Smooth muscle cell of the brain vasculature (primary cell): ENCODE data around the gene FBF1.
"Not testable (repeated sequence)": the region's sequence is repeated elsewhere in the genome, so short reads cannot be mapped to it uniquely, and the experiment has no call there.

Experiments
- DNase-seq: peaks from one replicate; pipeline ENCODE4 v3.0.0-alpha.2; 2012; ENCODE audit warnings: low read depth, low spot score

Gene FBF1, protein sequence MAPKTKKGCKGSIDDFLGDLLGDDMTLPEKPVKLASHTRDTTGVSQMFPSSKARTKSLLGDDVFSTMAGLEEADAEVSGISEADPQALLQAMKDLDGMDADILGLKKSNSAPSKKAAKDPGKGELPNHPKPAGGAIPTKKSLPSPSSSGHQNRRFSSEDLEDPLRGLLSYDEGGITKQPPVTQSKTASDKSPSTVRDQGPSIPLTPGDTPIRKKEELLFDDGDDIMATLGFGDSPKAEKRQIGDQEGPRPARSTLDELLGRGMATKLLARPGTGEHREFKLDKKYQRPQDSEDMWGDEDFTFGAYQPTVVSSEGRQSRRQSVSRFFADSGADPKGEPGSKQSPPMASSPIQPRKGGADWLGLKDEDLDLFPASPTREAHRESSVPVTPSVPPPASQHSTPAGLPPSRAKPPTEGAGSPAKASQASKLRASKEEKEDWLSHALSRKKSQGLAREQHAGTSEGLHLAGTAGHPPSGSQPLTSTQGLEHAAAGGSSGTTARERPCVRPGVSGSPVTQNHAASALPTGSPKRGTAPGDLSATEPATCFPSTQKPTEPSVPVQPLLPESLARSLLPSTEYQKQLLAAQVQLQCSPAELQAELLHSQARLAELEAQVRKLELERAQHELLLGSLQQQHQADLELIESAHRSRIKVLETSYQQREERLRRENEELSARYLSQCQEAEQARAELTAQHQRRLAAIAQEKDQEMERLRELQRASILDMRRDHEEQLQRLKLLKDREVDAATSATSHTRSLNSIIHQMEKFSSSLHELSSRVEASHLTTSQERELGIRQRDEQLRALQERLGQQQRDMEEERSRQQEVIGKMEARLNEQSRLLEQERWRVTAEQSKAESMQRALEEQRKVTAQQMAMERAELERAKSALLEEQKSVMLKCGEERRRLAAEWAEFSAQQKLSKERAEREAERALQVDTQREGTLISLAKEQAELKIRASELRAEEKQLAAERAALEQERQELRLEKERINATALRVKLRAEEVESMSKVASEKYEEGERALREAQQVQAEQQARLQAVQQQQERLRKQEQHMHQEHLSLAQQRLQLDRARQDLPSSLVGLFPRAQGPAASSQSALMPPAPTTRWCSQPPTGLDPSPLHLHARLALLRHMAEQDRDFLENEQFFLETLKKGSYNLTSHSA

DNA sequence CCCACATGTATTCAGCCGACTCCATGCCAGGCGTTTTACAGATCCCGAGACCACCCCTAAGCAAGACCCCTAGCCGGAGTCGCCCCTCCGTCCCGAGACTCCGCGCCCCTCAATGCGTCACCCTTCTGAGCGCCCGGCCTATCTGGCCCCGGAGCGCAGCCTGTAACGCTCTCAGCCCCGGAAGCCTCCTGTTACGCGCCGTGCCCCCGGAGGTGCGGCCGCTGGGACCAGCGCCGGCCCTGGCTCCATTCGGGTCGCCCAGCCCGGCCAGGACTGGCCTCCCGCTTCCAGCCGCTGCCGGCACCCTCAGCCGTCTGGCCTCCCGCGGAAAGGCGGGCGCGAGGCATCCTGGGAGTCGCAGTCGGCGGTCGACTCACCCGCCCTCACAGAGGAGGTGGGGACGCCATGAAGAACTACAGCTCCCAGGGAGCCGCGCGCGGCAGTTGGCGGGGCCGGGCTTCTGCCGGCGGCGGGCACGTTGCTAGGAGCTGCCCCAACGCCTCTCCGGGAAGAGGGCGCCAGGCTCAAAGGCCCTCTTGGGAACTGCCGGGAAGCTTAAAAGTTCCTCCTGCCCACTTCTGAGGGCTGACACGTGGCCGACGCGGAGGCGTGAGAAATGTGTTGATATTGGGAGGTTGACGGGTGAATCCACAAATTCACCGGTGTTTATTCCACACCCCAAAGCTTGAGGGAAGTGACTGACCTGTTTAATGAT lies at the start of gene FBF1:
TSS of gene FBF1 (minus strand) at position 316 of the 715 bp plus-strand sequence. CDS start 2,893 bp downstream, outside the sequence.
- DNase-seq: peak; percentile 85

DNA sequence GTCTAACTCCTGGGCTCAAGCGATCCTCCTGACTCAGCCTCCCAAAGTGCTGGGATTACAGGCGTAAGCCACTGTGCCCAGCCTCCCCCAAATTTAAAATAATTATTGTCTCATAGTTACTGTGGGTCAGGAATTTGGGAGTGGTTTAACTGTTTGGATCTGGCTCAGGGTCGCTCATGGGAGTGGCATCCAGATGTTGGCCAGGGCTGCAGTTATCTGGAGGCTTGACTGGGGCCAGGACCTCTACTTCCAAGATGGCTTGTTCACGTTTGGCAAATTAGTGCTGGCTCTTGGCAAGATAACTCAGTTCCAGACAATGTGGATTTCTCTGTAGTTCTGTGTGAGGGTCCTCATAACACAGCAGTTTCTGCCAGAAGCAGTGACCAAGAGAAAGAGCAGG lies 46.2 kb upstream of the FBF1 start:
- DNase-seq: no peak

DNA sequence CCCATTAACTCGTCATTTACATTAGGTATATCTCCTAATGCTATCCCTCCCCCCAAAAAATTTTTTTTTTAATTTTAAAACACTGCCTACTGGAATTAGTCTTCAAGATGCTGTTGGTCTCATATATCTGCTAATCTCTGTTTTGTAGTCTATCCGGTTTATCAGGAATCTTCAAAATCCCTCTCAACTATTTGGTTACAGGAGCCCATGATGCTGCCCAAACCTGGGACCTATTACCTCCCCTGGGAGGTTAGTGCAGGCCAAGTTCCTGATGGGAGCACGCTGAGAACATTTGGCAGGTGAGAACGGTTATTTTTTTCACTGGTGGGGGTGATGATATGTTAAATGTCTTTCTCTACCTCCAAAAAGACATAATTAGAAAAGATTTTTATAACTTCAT lies 45.1 kb upstream of the FBF1 start:
- no peak for DNase-seq

DNA sequence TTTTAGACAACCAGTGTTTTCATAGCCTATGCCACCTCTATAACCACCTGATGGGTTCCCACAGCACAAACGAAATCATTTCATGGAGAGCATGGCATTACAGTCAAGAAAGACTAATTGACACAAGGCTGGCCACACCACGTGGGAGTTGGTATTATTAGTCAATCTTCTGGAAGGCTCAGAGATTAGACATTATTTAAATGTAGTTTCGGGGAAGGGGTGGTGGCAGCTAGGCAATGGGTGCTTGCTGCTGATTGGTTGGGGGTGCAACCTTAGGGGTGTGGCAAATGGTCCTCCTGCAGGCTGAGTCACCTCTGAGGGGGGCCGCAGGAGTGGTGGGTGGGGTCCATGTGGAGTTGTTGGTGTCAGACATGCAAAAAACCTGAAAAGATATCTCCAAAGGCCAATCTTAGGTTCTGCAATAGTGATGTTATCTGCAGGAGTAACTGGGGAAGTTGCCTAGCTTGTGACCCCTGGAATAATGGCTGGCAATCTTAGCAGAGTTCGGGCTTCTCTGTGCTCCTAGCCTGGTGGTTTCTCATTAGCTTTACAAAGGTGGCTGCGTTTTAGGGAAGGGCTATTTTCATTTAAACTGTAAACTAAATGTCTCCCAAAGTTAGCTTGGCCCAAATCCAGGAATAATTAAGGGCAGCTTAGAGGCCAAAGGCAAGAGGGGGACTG lies 42.8 kb upstream of the FBF1 start:
- DNase-seq: no peak

DNA sequence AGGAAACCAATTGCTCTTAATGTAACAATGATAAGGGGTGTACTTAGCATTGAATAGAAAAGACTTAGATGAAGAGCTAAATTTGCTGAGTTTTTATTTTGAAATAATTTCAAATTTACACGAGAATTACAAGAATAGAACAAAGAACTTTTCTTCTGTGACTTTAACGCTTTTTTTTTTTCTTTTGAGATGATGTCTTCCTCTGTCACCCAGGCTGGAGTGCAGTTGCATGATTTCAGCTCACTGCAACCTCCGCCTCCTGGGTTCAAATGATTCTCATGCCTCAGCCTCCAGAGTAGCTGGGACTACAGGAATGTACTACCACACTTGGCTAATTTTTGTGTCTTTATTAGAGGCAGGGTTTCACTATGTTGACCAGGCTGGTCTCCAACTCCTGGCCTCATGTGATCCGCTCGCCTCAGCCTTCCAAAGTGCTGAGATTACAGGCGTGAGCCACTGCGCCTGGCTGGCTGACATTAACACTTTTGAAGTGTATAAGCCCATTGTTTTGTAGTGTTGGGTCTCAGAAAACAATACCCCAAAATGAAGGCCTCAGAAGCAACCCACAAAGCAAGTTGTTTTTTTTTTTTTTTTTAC lies 40.3 kb upstream of the FBF1 start:
- DNase-seq: no peak

DNA sequence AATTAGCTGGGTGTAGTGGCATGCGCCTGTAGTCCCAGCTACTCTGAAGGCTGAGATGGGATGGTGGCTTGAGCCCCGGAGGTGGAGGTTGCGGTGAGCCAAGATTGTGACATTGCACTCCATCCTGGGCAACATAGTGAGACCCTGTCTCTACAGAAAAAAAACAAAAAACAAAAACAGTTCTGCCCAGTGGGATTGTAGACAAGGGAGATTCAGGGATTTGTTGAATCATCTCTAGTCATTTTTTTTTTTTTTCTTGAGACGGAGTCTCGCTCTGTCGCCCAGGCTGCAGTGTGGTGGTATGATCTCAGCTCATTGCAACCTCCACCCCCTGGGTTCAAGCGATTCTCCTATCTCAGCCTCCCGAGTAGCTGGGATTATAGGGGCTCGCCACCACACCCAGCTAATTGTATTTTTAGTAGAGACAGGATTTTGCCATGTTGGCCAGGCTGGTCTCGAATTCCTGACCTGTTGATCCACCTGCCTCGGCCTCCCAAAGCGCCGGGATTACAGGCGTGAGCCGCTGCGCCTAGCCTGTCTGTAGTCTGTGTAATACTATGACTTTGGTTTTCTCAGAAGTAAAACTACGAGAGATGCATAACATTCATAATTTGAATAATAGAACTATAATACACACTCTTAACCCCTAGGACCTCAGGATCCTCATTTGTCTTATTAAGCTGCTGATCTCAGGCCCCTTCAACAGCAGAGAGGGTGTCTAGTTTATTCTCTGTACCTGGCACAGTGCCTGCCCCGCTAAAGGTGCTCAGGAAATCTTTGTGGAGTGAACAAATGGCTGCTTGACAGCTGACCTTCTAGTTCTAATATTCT lies 39.6 kb upstream of the FBF1 start:
- no peak for DNase-seq

DNA sequence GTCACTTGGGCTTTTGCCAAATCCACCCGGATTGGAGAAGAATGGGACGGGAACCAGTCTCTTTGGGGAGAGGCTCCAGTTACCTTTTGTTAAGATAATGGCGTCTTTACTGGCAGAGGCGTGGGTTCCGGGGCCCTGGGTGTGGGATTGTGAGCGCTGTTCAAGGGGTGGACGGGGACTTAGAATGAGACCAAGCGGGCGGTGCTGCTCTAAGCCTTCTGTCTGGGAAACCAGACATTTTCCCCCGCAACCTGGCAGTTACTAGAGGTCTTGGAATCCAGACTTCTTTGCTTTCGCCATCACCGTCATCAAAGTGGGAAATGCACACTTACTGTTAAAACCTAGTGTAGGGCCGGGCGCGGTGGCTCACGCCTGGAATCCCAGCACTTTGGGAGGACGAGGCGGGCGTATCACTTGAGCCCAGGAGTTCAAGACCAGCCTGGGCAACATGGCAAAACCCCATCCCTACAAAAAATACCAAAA lies 38.9 kb upstream of the FBF1 start:
- no peak for DNase-seq

DNA sequence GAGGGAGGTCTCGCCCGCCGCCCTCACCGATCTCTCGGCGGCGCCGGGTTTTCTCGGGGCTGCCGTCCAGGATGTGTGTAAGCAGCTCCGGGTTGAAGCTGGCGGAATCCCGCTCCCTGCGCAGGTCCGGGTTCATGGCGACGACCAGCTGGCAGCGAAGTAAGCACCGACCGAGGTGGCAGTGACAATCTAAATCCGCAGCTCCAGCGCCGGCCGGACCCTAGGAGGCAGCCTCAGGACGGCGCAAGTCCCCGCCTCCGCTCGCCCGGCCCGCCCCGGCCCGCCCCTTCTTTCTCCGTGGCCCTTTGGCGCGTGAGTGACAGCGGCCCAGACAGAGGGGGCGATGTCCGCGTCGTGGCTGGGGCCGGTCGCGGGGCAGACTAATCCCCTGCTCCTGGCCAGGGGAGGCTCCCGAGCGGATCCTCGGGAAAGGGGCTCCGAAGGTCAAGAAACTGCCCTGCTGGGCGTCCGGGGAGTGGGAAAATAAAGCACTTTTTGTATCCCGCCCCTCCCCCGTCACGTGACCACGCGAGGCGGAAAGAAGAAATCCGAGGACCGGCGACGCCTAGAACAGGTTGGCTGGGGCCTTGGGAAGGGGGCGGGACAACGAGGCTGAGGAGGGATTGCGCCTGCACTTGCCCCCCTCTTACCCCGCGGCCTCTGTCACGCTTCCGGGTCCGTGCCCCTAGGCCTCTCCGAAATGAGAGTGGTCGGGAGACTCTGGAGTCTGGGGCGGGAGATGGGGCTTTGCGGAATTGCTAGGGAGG lies 38.3 kb upstream of the FBF1 start, which contains the start of the genes ACOX1 and TEN1:
TSS of gene ACOX1 (minus strand) at position 229 of the 767 bp plus-strand sequence. CDS start at position 136, 93 bp downstream.
TSS of gene TEN1 (plus strand) at position 303 of the 767 bp plus-strand sequence. CDS start 6,953 bp downstream, outside the sequence.
- DNase-seq: peak; percentile 94

DNA sequence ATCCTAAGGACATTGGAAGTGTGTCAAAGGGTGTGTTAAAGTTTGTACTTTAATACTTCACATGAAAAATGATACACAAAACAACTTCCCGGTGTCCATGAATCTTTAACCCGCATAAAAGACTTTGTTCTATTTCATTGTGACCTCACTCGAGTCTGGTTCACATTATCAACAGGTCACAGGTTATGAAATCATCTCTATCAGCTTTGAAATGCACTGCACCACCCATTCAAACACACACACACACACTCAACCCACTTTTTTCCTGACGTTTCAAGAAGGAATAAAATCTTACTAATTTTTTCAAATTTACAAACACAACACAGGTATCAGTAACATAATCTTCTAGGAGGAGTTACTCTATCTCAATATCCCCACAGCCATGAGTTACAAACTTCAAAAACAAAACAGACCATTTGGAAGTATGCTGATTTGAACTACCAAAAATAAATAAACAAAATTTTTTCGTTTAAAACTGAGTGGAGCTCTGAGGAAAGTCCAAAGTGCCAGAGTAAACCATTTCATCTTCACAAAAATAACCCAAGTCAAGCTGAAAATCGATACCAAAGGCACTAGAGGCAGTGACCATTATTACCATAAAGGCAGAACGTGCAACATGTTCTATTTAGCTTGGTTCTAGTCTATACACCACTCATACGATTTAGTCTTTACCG lies 35.5 kb upstream of the FBF1 start:
- no peak for DNase-seq

DNA sequence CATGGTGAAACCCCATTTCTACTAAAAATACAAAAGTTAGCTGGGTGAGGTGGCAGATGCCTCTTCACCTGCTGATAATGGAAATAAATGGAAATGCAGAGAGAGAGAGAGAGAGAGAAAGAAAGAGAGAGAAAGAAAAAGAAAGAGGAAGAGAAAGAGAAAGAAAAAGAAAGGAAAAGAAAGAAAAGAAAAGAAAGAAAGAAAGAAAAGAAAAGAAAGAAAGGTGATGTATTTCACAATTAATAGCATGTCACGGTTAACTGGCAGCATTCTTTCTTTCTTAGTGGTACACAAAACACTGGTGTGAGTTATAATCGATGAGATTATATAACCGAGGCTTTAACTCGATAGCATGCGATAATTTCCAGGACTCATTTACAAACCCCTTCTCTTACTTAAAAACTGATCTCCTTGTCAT lies 34.9 kb upstream of the FBF1 start:
- no peak for DNase-seq

DNA sequence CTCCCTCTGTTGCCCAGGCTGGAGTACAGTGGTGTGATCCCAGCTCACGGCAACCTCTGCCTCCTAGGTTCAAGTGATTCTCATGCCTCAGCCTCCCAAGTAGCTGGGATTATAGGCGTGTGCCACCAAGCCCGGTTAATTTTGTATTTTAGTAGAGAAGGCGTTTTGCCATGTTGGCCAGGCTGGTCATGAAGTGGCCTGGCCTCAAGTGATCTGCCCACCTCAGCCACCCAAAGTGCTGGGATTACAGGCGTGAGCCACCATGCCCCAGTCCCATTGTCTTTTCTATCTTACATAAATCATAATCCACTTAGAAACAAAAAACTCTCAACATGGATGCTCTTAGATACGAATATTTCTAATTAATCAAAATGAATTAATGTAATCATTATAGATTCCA lies 34.3 kb upstream of the FBF1 start:
- not testable (repeated sequence) for DNase-seq

DNA sequence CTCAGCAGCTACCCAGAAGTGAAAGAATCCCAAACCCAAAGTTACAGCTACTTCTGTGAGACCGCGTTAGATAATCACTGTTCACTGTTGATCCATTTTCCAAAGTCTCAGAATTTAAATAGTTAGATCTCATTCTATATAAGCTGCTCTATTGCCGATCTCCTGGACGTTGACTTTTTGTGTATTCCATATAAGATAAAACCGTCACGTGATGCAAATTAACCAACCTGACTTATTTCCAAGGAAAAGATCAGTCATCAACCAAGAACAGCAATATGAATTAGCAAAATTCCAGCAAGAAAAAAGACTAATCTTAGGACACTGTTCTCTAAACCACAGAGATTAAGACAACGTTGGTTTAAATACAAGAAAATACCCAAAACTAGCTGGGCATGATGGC lies 29.8 kb upstream of the FBF1 start:
- no peak for DNase-seq

DNA sequence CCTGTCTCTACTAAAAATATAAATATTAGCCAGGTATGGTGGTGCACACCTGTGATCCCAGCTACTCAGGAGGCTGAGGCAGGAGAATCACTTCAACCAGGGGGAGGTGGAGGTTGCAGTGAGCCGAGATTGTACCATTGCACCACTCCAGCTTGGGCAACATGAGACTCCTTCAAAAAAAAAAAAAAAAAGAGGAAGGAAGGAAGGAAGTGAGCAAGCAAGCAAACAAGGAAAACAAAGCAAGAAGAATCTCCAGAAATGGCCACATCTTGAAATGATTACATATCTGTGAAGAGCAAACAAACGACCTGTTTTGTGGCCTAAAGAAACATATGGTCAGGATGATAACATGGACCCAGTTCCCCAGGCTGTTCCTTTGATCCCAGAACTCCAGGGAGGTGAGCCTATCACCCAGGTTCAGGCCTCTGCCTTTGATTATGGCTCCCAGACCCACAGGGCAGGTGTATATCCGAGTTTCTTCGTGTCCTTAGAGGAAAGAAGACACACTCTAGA lies 29.2 kb upstream of the FBF1 start:
- no peak for DNase-seq

DNA sequence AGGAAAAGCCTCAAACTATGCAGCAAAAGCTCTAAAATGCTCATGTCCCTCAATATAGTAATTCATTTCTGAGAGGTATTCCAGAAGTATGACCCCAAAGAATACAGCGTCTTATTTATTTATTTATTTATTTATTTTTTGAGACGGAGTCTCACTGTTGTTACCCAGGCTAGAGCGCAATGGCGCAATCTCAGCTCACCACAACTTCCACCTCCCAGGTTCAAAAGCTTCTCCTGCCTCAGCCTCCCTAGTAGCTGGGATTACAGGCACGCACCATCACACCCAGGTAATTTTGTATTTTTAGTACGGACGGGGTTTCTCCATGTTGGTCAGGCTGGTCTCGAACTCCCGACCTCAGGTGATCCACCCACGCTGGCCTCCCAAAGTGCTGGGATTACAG lies 28.2 kb upstream of the FBF1 start:
- not testable (repeated sequence) for DNase-seq

DNA sequence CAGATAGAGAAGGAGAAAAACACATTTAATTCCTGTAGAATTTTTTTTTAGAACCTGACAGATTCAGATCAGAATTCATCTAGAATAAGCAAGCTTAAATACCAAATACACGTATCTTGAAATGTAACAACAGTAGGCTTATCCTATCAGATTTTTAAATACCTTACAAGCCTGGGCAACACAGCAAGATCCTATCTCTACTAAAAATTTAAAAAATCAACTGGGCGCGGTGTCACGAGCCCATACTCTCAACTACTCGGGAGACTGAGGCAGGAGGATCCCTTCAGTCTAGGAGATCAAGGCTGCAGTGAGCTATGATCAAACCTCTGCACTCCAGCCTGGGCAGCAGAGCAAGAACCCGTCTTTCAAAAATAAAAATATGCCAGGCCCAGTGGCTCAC lies 24.6 kb upstream of the FBF1 start:
- DNase-seq: no peak

DNA sequence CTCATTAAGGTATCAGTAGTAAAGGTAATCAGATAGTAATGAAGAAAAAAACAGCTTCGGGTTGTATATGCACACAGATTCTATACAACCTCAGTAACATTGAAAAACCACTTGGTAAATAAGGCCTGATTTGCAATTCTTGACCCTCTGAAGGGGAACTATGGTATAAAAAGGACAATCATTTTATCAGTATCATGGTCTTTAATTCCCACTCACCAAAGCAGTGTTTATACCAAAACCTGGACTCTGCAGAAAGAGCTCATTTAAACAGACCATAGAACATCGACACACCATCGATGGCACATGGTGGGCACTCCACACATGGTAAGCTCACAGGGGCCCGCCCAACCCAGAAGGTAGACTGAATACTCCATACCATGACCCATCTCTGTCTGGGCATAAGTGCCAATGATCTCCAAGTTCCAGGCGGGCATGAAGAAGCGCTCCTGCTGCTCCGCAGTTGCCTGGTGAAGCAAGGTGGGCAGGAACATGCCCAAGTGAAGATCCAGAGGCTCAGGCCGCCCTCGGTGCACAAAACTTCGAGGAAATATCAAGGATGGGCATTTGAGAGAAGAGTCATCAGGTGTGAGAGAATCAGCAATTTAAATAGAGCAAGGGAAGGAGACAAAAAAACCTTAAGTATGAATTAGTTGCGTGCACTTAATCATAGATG lies 19.1 kb upstream of the FBF1 start:
- no peak for DNase-seq
